HepG2 (cell line): ENCODE data around the gene CCDC57. TPM values are rescaled to one million over a fixed set of nuclear protein-coding genes. Genes with fewer than 3 reads are reported as not detected.

Source experiments
- AGO1 ChIP-seq: fragments of 200-400 bp; formaldehyde crosslinking; IDR thresholded peaks from 2 replicates; pipeline ENCODE4 v1.6.1; 2017; ENCODE audit warnings: mild to moderate bottlenecking, low read depth, low read length, moderate library complexity; ENCODE audit not compliant: poor library complexity, severe bottlenecking
- AHR ChIP-seq: IDR thresholded peaks from 2 replicates; pipeline ENCODE4 v1.6.1; 2018; ENCODE audit warnings: missing genetic modification reagents, missing compliant biosample characterization
- ARNTL ChIP-seq: sonication (generic); formaldehyde crosslinking; IDR thresholded peaks from 2 replicates; pipeline ENCODE4 v1.4.0; 2020; ENCODE audit warnings: mild to moderate bottlenecking, missing genetic modification reagents
- ATAD3A ChIP-seq: sonication (generic); formaldehyde crosslinking; IDR thresholded peaks from 2 replicates; pipeline ENCODE4 v1.4.0; 2020; ENCODE audit warnings: missing genetic modification reagents
- CENPT ChIP-seq: sonication (generic); formaldehyde crosslinking; IDR thresholded peaks from 2 replicates; pipeline ENCODE4 v1.8.0; 2022; ENCODE audit warnings: low read depth, mild to moderate bottlenecking, moderate library complexity, missing genetic modification reagents
- GATA4 ChIP-seq: sonication (generic); IDR thresholded peaks from 2 replicates; pipeline ENCODE4 v1.6.1; 2016; ENCODE audit warnings: antibody characterized with exemption, low read depth, borderline replicate concordance
- HDAC6 ChIP-seq: fragments of 200-600 bp; sonication (generic); IDR thresholded peaks from 2 replicates; pipeline ENCODE4 v1.7.0; 2017; ENCODE audit warnings: mild to moderate bottlenecking, antibody characterized with exemption, low read length, low read depth
- HMG20A ChIP-seq: IDR thresholded peaks from 2 replicates; pipeline ENCODE4 v1.6.1; 2016; ENCODE audit warnings: borderline replicate concordance
- HNRNPLL ChIP-seq: fragments of 200-400 bp; formaldehyde crosslinking; IDR thresholded peaks from 2 replicates; pipeline ENCODE4 v1.6.1; 2017; ENCODE audit warnings: mild to moderate bottlenecking, low read depth, low read length; ENCODE audit not compliant: poor library complexity, severe bottlenecking
- KMT2B ChIP-seq: IDR thresholded peaks from 2 replicates; pipeline ENCODE4 v1.6.1; 2016; ENCODE audit warnings: missing genetic modification reagents, missing compliant biosample characterization
- PHF5A ChIP-seq: IDR thresholded peaks from one replicate; pipeline ENCODE4 v1.6.1; 2018; ENCODE audit warnings: low read depth, missing genetic modification reagents; ENCODE audit not compliant: unreplicated experiment
- RELA ChIP-seq: sonication (generic); formaldehyde crosslinking; IDR thresholded peaks from 2 replicates; pipeline ENCODE4 v1.4.0; 2020; ENCODE audit warnings: missing genetic modification reagents
- SRSF9 ChIP-seq: fragments of 200-400 bp; formaldehyde crosslinking; IDR thresholded peaks from 2 replicates; pipeline ENCODE4 v1.6.1; 2018; ENCODE audit warnings: borderline replicate concordance, mild to moderate bottlenecking, low read depth, low read length; ENCODE audit not compliant: insufficient read depth, poor library complexity, severe bottlenecking
- ZMAT3 ChIP-seq: sonication (generic); formaldehyde crosslinking; conservative IDR thresholded peaks from 2 replicates; pipeline ENCODE4 v1.7.0; 2021; ENCODE audit warnings: missing genetic modification reagents
- ZNF746 ChIP-seq: sonication (generic); formaldehyde crosslinking; IDR thresholded peaks from 2 replicates; pipeline ENCODE4 v1.8.0; 2022; ENCODE audit warnings: mild to moderate bottlenecking, missing genetic modification reagents
- ZNF766 ChIP-seq: sonication (generic); formaldehyde crosslinking; IDR thresholded peaks from 2 replicates; pipeline ENCODE4 v1.5.0; 2020; ENCODE audit warnings: missing genetic modification reagents, borderline replicate concordance
- ZNF773 ChIP-seq: sonication (generic); formaldehyde crosslinking; IDR thresholded peaks from 2 replicates; pipeline ENCODE4 v1.4.0; 2020; ENCODE audit warnings: missing genetic modification reagents, borderline replicate concordance
- ZNF792 ChIP-seq: IDR thresholded peaks from 2 replicates; pipeline ENCODE4 v1.6.1; 2016
- polyA plus RNA-seq, 8 experiments: library from polyadenylated mRNA; depleted of rRNA in 3 of 8; stranded (reverse) in 7 of 8; unstranded in 1 of 8; fragments of >200 nt; fragmentation: Illumina TruSeq in 4 of 8; extraction: Trizol in 4 of 8; gene quantifications; 2 replicates each; pipeline versions ENCODE4 v1.2.1 to v1.2.3, GENCODE V29; 2011 to 2016; ENCODE audit warnings: low read depth in 4 of 8, missing spikeins in 1 of 8, mixed read lengths in 1 of 8; ENCODE audit not compliant: insufficient read depth in 1 of 8
- total RNA-seq, 5 experiments: library from RNA; depleted of rRNA; stranded (reverse); fragments of >200 nt; fragmentation: Illumina TruSeq; extraction: Trizol; gene quantifications; 2 replicates each; pipeline ENCODE4 v1.2.3, GENCODE V29; 2016; ENCODE audit warnings: low read depth in 1 of 5
- TF ChIP-seq, protein P1 (sequence below), 2 experiments: fragments of 450-650 bp in 1 of 2; sonication (generic) in 1 of 2; formaldehyde crosslinking; IDR thresholded peaks; 2 replicates each; pipeline versions ENCODE4 v1.5.0 to v1.8.0; 2020 to 2022; ENCODE audit warnings: mild to moderate bottlenecking in 1 of 2, missing genetic modification reagents in 1 of 2
- TF ChIP-seq, protein P2 (sequence below): sonication (generic); formaldehyde crosslinking; IDR thresholded peaks from 2 replicates; pipeline ENCODE4 v1.5.0; 2020; ENCODE audit warnings: missing genetic modification reagents, mild to moderate bottlenecking, borderline replicate concordance
- TF ChIP-seq, protein P3 (sequence below): sonication (generic); formaldehyde crosslinking; conservative IDR thresholded peaks from 2 replicates; pipeline ENCODE4 v1.4.0; 2020; ENCODE audit warnings: mild to moderate bottlenecking, missing genetic modification reagents, moderate library complexity

Gene CCDC57
- total and polyA plus RNA-seq, 2 of the 13 experiments (the other 11 are each of a cell fraction or from before 2014, with no cell fraction given): 59.3 to 59.9 TPM

DNA sequence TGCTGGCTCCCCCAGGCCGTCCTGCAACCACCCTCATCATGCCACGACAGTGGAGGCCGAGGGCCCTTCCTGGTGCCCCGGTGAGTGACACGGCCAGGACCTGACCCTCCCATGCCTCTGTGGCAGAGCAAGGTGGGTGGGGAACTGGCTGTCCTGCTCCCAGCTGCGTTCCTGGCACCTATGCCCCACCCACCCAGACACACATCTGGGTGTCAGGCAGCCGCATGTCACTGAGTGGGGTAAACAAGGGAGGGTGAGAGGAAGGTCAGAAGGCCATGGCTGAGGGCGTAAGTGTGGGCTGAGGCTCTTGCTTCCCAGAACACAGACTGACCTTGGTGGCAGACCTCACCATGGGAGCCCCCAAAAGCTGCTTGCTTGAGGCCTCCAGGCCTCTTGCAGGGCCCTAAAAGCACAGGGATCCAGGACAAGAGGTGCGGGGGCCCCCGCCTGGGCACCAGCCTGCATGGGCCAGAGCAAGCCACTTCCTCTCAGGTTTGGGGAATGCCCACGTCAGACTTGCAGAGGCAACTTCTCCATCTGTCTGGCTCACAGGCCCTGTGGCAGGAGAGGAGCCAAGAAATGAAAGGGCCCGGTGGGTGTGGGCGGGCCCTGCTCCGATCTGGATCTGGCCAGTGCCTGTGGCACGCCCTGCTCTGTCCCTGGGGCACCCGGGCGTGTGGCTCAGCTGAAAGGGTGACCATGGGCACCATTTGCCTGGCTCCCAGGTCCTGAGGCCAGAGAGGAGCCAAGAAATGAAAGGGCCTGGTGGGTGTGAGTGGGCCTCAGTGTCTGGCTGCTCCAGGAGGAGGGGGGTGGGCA, 3.9 kb upstream of the CCDC57 start (continued):
- TF ChIP-seq, protein P1, sequence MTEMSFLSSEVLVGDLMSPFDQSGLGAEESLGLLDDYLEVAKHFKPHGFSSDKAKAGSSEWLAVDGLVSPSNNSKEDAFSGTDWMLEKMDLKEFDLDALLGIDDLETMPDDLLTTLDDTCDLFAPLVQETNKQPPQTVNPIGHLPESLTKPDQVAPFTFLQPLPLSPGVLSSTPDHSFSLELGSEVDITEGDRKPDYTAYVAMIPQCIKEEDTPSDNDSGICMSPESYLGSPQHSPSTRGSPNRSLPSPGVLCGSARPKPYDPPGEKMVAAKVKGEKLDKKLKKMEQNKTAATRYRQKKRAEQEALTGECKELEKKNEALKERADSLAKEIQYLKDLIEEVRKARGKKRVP (CRISPR knock-in tag; IDR thresholded peaks at IDR 0.05): 0 out of 4 replicates have a peak, but pooled peaks of 1 of the 2 experiments have one; percentile 16
- TF ChIP-seq HMG20A (CRISPR knock-in tag) (peak; percentile 38; the same call in 1 of the 2 replicates), HDAC6 (no peak), HNRNPLL (peak; percentile 11), ZNF746 (no peak; the same call in 1 of the 2 replicates), AHR (CRISPR knock-in tag) (0 out of 2 replicates have a peak, but pooled peaks have one; percentile 2), ZMAT3 (CRISPR knock-in tag) (no peak), ARNTL (CRISPR knock-in tag) (no peak), ATAD3A (CRISPR knock-in tag) (no peak), ZNF773 (CRISPR knock-in tag) (no peak; the same call in 1 of the 2 replicates), RELA (0 out of 2 replicates have a peak, but pooled peaks have one; percentile 21), PHF5A (no peak), CENPT (CRISPR knock-in tag) (no peak), KMT2B (CRISPR knock-in tag) (0 out of 2 replicates have a peak, but pooled peaks have one; percentile 36), SRSF9 (no peak), ZNF792 (CRISPR knock-in tag) (no peak; the same call in 1 of the 2 replicates), AGO1 (peak; percentile 75), ZNF766 (CRISPR knock-in tag) (no peak), GATA4 (no peak)
- TF ChIP-seq, protein P2, sequence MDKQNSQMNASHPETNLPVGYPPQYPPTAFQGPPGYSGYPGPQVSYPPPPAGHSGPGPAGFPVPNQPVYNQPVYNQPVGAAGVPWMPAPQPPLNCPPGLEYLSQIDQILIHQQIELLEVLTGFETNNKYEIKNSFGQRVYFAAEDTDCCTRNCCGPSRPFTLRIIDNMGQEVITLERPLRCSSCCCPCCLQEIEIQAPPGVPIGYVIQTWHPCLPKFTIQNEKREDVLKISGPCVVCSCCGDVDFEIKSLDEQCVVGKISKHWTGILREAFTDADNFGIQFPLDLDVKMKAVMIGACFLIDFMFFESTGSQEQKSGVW (CRISPR knock-in tag): no peak
- TF ChIP-seq, protein P3, sequence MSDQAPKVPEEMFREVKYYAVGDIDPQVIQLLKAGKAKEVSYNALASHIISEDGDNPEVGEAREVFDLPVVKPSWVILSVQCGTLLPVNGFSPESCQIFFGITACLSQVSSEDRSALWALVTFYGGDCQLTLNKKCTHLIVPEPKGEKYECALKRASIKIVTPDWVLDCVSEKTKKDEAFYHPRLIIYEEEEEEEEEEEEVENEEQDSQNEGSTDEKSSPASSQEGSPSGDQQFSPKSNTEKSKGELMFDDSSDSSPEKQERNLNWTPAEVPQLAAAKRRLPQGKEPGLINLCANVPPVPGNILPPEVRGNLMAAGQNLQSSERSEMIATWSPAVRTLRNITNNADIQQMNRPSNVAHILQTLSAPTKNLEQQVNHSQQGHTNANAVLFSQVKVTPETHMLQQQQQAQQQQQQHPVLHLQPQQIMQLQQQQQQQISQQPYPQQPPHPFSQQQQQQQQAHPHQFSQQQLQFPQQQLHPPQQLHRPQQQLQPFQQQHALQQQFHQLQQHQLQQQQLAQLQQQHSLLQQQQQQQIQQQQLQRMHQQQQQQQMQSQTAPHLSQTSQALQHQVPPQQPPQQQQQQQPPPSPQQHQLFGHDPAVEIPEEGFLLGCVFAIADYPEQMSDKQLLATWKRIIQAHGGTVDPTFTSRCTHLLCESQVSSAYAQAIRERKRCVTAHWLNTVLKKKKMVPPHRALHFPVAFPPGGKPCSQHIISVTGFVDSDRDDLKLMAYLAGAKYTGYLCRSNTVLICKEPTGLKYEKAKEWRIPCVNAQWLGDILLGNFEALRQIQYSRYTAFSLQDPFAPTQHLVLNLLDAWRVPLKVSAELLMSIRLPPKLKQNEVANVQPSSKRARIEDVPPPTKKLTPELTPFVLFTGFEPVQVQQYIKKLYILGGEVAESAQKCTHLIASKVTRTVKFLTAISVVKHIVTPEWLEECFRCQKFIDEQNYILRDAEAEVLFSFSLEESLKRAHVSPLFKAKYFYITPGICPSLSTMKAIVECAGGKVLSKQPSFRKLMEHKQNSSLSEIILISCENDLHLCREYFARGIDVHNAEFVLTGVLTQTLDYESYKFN (CRISPR knock-in tag): peak; percentile 30; the same call in 1 of the 2 replicates
